NCI-H69 (cell line): ENCODE data around the gene SERPINE3.

Experiments
- DNase-seq: peaks from one replicate; lab custom pipeline; 2025; lab: John Stamatoyannopoulos, UW

The SERPINE3 gene

DNA sequence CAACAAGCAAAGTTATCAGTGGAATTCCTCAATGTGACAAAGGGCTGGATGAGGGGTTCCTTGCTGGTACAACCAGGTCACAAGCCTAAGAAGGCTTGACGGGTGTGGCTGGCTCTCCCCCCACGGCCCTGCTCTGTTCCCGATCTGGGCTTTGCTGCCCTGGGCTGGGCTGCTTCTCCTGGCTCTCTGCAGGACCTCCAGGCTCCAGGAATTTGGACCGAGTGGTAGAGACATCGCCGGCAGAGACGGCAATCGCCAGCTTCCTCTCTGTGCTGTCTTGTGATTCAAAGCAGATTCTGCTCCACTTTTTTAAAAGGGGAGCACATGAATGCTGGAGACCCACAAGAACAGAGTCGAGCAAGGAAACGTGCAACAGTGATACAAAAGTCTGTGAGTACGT lies at the start of gene SERPINE3:
Gene SERPINE3 (plus strand): TSS at position 338 of the 400 bp plus-strand sequence. CDS start 1,401 bp downstream, outside the sequence.
- no peak for DNase-seq

DNA sequence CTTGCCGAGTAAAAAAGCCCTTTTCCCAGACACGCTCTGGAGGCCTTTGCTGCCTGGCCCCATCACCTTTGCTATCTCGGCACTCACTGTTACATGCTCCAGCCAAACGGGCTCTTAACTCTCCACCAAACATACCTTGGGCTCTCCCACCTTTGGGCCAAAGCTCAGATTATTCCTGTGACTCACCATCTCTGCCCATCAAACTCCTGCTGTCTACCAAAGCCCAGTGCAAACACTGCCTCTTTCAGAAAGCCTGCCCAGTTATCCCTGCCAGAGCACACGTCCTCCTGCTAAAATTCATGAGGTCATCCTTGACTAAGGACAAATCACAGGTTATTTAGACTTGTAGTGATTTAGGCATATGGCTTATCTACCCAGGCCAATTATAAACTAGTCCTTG lies 48.1 kb upstream of the SERPINE3 start:
- peak; percentile 61 for DNase-seq

DNA sequence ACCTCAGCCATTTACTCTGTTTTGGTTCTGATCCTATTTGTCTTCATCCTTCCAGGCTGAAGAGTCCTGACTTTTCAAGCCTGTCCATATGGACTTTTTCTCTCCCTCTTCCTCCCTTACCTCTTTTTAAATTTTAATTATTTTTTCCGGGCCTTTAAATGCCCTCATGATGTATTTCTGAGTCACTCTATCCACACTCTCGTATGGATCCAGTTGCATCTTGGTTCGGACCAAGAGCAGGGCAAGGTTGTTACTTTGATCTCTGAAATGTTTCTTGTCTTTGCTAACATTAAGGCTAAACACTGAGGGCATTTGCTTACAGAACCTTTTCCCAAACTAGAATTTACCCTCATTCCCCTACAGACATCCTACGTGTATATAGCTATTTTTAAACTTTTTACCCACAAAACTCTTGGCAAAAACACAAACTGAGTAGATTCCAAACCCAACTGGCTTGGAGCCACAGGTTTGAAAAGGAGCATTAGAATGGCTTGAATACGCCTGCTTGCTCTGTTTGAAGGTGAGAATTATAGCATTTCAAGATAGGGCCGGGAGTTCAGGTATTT lies 47.4 kb upstream of the SERPINE3 start:
- DNase-seq, result no peak

DNA sequence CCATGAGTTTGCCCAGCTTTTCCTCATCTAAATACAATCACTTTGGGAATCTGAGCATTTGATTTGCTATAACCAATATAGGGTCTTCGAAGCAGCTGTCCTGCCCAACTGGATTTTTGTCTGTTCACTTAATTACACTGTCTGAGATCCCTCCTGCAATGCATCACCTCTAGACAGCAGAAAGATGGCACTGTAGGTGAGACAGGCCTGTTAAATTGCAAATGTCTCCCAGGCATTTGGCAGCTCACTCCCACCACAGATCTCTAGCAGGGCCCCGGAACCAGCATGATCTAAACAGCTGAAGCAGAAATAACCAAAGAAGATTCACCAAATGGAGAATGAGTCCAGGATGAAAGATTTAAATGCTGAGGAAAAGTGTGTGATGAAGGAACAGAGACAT lies 41.9 kb upstream of the SERPINE3 start:
- peak; percentile 62 for DNase-seq

DNA sequence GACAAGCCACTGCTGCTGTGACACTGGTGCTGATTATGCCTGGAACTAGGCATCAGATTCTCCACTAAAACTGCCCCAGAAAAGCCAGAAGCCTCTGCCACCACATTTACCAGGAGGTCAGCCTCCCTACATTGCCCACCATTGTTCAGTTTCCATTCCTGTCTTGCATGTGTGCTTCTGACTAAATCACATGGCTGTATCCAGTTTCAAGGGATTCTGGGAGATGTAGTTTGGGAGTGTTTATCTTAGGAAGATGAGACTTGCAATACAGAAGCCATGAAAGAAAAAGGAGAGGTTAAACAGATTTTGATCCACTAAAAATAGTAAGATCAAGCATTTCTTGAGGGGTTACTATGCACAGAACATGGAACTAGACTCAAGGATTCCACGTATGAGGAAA lies 40.7 kb upstream of the SERPINE3 start:
- no peak for DNase-seq

DNA sequence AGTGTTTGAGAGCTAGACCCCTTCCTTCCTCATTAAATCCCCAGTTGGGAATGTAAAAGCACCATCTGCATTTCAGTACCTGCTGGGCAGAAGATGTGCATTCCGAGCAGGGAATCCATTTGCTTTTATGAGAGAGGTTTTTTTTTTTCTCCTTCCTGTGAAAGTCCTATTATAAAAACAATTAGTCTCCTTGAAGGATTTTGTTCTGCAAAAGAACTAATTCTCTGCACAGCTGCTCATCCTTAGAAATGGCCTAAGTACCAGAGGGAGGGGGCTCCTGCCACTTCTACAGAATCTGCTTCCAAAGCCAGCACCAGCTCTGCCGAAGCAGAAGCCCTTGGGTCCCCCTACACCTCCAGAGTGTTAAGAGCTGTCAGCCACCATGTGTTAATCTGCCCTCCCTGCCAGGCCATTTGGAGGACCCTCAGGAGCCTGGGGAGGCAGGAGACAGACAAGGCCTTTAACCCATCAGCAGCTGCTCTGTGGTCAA lies 36.4 kb upstream of the SERPINE3 start:
- DNase-seq, result peak; percentile 39

DNA sequence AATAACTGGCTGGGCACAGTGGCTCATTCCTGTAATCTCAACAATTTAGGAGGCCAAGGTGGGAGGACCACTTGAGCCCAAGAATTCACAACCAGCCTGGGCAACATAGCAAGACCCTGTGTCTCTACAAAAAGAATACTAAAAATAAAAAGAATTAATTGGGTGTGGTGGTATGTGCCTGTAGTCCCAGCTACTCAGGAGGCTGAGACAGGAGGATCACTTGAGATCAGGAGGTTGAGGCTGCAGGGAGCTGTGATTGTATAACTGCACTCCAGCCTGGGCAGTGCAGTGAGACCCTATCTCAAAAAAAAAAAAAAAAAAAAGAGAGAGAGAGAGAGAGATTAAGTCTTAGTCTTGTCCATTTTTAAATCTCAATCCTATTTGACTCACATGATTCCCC lies 35.6 kb upstream of the SERPINE3 start:
- DNase-seq, result no peak

DNA sequence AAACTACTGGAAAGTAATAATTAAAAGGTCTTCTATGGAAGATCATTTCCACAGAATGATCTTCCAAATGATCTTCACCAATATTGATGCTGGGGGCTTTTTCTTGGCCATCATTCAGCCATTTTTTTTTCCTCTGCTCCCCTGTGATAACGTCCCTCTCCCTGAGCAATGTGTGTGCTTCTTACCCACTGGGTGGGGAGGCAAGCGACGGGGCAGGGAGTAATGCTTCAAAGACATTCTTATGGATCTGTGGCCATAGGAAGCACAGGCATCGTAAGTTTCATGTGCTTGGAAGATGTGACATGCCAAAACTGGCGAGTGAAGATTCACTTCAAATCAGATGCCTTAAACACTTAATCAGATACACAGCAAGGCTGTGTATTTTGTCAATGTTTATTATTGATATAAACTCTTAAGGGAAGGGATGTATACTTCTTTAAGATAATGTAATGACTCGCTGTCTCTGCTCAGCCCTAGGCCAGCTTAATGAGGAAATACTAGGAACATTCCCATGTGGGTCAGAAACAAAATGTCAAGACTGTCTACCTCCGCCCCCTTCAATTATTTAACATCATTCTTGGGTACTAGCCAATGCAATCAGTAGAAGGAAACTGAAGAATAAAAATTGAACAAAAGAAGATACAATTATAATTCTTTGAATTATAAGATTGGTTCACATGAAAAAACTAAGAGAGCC lies 34.1 kb upstream of the SERPINE3 start:
- DNase-seq, result peak; percentile 59

DNA sequence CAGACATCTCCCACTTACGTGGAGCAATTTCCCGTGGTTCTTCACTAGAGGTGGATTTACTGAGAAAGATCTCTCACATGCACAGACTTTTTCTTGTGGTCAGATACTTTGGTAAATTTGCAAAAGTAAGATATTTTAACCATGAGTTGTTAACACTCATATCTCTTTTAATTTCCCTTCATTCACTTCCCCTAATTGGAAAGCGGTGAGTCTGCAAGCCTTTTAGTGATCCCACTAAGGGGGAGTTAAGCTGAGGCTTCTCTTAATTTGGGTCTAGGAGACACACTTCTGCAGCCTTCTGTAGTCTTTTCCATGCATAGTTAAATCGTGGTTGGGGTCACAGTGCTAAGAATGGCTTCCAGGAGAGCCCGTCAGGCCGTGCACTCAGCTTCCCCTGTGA lies 30.7 kb upstream of the SERPINE3 start:
- no peak for DNase-seq

DNA sequence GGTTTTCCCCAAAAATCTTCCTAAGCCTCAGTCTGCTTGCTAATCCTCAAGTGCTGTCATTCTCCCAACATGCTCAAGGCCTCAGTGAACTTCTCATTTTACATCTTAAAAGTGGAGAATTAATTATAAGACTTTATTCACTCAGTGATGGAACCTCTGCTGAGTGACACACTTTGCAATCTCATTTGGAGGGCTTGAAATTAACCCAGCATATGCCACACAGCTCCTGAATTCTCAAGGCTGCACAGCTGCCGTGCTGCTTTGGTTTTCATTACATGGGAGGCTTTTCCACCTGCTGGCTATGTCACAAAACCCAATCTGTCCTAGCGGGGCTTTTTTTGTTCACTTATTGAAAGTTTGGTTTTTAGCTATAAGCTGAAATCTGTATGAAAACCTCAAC lies 28.3 kb upstream of the SERPINE3 start:
- DNase-seq, result no peak

DNA sequence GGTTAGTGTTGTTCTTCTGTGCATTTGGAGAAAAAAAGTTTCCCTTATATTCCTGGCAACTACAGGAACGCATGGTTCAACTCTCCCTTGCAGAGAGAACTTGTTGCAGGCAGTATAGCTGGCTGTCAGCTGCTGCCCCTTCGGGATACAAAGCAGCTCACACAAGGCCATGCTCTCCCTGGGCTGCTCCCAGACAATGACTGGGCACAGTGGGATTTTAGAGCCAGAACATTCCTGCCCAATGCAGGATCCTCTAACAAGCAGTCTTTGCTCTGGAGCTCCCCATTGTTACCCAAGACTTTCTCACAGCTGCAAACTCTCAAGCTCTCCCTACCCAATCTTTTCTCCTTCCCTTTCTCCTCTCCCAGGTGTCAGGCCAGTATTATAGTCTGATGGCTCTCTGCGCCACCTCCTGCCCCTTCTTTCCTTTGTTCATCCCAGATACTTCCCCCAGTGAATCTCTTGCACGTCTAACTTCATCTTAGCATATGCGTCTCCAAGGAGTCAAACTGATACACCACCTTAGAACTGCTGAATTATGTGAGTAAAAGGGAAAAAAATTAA lies 27.5 kb upstream of the SERPINE3 start:
- DNase-seq, result no peak

DNA sequence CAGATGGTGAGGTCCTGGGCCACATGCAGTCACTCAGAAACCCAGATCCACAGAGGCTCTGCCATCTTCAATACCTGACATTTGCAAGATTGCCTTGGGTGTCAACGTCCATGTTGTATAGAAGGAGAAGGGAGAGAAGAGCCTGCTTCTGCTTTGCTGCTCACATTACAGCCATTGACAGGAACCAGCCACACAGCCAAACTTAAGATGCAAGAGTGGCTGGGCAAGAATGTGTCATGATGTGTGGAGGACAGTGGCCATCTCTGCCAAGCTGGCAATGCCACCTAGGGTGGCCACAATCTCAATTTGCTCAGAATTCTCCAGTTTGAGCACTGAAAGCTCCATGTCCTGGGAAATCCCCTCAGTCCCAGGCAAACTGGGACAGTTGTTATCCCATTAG lies 25.9 kb upstream of the SERPINE3 start:
- no peak for DNase-seq

DNA sequence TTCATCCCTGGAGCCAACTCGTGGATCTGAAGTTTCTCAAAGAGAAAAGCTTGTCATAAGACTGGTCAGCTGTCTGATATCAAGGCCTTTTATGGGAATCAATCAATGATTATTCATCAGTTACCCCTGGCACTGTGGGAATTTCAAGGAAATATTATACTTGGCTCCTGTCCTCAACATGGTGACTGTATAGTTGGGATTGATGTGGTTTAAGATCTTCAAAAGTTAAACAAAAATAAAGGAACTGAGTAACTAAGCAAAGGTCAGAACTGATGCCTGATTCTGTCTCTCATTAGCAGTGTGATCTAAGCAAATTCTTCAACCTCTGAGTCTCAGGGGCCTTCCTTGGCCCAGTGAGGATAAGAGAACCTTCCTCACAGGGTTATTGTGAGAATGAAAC lies 22.2 kb upstream of the SERPINE3 start:
- DNase-seq, result no peak

DNA sequence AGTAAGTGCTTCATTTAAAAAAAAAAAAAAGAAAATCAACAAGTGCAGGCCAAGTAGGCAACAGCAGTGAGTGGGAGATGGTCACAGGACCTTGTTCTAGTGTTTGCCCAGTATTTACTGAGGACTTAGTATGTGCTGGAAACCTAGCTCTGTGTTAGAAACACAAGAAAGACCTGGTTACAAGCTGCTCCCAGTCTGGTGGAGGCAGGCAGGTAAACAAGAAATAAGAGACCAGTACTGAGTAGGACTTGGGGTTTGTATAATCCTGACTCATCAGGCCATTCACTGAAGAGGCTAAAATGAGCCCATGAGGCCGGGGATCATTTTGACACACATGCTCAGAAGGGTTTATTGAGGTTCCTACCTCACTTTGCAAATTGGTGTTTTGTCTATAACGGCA lies 21.5 kb upstream of the SERPINE3 start:
- DNase-seq, result no peak

DNA sequence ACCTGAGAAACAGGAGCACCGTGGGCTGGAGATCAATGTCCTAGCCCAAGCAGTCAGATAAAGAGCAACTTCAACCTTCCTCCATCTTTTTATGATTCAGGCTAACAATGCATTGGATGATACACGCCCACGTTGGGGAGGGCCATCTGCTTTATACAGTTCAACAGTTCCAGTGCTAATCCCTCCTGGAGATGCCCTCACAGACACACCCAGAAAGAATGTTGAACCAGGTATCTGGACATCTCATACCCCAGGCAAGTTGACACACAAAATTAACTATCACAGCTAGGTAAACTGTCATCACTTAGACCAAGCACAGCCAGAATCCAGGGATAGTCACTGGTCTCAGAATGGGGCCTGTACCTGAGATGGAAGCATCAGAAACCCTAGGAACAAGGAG lies 20.6 kb upstream of the SERPINE3 start:
- DNase-seq, result no peak

DNA sequence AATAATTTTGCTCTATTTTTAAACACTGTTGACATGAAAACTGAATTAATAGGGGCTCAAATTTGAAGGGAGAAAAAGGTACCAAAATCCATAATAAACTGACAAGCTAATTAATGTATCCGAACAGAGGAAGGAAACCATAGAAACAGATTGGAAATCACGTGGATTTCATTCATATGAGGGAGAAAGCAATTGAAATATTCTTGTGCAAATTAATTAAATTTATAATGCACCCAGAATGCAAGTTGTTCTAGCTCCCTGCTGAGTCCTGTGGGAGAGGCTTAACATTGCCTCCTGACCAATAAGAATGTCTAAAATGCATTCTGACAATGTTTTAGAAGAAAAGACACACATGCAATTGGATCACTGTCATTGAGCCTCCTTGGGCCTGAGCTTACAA lies 17.7 kb upstream of the SERPINE3 start:
- DNase-seq, result no peak

DNA sequence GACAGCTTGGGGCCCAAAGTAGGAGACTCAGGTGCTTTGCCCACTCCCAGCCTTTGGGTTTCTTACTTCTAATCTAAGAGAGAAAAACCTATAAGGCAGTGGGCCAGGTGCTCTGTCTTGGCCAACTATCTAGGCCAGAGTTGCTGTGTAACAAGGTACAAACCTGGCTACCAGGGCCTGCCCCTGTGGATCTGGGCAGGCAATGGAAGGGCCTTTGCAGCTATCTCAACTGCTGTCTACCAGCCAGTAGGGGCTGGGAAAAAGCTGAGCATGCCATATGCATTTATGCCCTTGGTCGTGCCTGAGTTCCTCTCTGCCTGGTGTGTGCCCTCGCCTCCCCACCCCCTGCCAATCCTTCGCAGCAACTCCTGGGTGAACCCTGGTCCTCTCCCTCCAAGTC lies 16.7 kb upstream of the SERPINE3 start:
- peak; percentile 10 for DNase-seq

DNA sequence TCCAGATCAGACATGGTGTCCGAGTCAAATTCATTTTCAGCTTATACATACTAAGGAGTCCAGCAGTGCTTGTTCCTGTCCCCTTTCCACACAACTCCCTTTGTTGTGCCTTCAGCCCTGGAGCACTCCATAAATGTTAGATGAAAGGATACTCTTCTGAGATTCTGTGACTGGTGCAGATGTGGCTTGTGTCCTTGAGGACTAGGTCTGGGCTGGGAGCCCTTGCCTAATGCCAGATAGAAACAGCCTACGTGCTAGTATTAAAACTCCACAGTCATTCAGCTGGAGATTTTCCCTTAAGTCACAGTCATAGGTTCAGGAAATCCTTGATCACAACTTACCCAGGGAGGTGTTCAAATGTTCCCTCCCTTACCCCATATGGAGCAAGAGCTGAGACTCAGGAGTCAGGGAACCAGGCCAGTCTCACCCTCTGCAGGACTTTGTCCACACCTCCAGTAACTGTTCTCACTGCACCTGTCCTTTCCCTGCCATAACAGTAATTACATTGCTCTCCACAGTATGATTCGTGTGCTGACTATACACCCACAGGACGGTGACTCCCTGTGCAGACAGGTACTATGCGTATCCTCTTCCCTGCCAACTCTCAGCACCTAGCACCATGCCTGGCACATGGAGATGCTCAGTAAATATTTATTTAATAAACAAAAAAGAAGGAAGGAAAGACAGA lies 15.5 kb upstream of the SERPINE3 start:
- DNase-seq, result peak; percentile 38

DNA sequence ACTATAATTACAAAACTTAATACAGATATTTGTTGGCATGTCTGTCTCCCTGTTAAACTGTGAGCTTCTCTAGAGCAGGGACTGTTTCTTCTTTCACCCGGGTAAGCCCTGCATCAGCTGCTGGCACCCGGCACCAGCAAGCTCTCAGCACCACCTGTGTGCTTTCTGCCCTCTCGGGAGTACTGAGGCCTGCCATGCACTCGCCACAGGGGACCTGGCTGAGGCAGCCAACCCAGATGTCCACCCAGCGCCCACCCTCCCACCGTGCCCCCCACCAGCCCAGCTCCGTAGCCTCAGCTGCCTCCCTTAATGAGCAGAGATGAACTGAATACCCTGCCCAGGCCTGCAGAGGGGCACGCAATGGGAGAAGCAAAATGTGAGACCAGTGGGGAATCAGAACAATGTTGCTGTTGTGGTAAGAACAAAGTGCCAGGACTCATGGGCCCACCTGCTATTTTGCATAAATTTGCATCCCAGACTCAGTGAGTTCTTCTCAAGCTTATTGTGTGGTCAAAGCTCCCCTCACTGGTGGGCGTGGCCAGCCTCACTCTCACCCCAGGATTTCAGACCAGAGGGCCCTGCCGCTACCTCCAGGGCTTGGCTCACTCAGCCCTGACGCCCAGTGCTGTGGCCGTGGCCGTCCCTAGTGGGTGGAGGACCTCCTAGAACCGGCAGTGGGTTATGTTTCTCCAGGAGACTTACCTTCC lies 14.6 kb upstream of the SERPINE3 start:
- peak; percentile 31 for DNase-seq

DNA sequence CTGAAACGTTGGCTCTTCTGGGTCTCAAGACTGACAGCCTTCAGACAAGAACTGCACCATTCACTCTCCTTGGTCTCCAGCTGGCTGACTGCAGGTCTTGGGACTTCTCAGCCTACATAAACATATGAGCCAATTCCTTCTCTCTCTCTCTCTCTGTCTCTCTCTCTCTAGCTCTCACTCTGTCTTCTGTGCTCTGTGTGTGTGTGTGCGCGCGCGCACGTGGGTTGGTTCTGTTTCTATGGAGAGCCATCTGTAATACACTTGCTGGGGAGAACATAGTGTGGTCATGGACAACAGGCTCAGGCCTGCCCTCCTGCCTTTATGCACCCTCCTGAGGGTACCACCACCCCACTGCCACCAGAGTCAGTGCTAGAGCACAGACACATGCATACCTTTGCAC lies 13.7 kb upstream of the SERPINE3 start:
- DNase-seq, result no peak

DNA sequence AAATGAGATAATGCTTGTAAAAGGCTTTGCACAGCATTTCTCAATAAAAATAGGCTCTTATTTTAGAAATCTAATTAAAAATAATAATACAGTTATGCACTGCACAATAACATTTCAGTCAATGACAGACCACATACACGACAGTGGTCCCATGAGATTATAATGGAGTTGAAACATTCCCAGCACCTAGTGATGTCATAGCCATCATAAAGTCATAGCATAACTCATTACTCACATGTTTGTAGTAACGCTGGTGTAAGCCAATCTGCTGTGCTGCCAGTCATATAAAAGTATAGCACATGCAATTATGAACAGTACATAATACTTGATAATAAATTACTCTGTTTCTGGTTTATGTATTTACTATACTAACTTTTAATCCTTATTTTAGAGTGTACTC lies 12.7 kb upstream of the SERPINE3 start:
- DNase-seq, result no peak

DNA sequence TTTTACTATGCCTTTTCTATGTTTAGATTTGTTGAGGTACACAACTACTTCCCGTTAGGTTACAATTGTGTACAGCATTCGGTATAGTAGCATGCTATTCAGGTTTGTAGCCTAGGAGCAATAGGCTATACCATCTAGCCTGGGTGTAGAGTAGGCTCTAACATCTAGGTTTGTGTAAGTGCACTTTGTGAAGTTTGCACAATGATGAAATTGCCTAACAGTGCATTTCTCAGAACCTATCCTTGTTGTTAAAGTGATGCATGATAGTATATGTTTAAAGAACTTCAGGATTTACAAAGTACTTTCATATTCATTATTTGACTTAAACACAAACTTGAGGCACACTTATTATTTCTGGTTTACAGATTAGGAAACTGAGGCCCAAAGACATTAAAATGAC lies 11.5 kb upstream of the SERPINE3 start:
- DNase-seq, result no peak
